Hippocampal formation (tissue), 2 donors: ENCODE data around the gene ATP12A.
A peak's percentile ranks its signal among the peaks of the same experiment; 100 is the strongest.

ENCODE experiments used
- DNase-seq, 2 donors: peaks; one replicate each; lab custom pipeline; 2025; lab: John Stamatoyannopoulos, UW

ATP12A gene

DNA sequence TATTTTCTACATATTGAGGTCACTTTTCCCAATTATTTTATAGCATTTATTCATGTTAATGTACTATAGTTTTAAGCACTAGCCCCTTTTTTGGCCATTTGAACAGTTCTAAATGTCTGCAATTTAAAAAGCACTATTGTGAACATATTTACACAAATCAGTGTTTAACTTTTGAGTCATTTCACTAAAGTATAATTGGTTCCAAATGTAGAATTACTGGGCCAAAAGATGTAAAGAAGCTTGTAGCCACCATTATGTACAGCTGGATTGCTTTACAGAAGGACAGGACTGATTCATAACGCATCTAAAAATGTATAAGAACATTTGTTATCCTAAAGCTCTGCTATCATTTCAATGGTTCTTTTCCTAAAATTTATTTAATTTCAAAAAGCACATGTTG, 16.6 kb upstream of the ATP12A start:
- no peak for DNase-seq

DNA sequence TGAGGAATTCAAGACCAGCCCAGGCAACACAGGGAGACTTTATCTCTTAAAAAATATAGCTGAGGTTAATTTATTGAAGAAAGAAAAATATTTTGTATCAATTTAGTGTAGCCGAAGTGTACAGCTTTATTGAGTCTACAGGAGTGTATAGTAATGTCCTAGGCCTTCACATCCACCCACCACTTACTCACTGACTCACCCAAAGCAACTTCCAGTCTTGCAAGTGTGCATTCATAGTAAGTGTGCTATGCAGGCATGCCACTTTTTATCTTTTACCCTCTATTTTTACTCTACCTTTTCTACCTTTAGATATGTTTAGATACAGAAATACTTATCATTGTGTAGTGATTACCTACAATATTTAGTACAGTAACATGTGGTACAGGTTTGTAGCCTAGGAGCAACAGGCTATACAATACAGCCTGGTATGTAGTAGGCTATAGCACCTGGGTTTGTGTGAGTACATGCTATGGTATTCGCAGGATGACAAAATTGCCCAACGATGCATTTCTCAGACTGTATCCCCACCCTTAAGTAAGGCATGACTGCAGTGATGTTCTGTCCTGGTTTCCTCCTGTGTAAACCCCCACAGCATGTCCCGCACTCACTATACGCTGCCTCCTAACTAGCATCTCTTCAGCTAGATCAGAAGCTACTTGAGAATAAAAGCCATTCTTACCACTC, 15.3 kb upstream of the ATP12A start:
- no peak for DNase-seq

DNA sequence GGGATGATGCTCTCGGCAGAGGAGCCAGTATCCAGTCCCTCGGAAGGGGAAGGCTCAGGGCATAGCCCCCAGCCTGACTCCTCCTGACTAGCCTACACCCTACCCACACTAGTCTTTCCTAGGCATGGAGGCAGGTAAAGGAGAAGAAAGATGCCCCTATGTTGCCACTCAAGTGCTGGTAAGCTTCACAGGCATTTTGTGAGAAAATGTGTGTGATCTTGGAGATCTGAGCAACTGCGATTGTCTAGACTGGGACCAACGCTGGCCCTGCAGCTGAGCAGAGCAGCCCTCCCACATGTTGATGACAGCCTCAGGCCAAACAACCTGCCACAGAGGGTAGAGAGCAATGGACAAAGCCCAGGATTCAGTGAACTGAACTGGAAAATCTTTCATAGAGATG, 11.7 kb upstream of the ATP12A start:
- DNase-seq = no peak

DNA sequence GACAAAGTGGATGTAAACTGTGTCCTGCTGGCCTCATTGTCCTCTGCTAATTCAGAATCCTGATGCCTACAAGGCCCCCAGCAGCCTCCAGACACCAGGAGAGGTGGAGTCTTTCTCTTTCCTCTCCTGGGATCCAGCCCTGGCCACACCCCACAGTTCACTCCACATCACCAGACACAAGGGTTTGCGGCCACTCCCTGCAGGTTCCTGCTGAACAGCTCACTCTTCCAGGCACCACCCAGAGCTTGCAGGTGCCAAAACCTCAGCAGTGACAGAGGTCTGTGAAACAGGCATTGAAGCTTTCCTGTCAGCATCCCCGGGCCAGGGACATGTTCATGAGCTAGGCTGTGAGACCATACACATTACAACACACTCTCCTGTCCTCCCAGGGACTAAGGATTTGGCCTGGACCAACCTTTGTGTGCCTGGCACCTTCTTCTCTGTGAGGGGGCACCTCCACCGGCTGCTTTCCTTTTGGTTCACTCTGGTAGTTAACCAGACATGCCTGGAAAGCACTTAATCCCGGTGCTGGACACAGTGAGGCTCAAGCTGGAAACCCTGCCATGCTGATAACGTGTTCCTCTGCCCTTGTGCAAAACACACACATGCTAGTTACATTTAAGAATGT, 11.1 kb upstream of the ATP12A start:
- no peak for DNase-seq

DNA sequence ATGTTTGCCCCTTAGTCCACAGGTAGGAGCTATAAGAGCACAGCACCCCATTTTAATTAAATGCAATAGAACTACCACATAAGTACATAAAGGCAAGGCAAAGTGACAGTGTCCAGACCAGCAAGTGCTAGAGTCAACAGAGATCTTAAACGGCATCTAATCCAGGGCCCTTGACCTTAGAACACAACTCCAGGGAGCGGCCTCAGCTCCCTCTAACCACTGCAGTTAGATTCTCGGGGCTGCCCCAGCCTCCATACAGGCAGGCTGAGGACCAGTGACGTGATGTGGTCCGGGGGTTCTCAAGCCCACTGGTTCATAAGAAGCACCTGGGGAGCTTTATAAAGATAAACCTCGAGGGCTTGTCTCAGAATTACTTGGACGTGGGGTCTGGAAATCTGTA, 10.0 kb upstream of the ATP12A start:
- no peak for DNase-seq

DNA sequence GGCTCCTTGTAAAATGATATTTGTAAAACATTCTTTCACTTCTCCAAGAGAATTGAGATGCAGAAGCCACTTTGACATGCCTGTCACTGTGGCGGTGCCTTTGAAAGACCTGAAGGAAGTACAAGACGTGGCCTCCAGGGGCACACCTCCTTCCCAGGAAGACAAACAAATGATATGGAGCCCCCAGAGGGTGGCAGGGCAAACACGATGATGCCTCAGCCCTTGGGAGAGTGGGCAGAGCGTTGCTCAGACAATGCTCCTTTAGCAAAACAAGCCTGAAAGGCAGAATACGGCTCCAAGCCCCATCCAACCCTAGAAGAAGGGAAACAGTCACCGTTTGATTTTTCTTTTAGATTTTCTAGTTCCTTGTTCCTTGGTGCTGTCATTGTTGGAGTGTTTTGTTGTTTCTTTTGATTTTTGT, 9.2 kb upstream of the ATP12A start:
- DNase-seq = no peak

DNA sequence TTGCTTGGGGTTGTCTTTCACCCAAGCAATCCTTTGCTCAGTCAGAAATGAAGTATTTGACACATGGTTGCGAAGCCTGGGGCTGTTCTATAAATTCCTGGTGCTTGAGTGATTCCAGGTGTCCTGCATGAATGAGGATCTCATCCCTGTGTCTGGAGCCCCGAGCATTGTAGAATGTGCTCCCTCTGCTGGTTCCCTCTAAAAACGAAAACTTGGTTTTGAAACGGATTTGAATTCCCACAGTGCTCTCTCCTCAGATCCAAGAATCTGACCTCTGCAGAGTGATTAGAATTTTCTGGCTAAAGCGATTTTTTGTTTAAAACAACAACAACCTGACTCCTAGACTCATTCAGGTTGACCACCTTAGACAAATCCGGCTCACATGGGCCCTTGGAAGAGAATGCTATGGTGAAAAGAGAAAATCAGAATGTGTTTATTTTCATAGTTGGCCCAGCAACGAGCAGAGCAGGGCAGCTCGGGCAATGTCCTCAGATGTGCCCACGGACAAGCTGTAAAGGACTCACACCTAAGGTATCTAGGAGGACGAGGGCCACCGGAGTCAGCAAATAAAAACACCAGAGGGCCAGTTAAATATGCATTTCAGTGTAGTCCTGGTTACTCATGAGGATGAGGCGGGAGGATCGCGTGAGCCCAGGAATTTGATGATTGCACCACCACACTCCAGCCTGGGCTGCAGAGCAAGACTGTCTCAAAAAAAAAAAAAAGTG, 8.7 kb upstream of the ATP12A start:
- DNase-seq = peak; percentile 8 to 32

DNA sequence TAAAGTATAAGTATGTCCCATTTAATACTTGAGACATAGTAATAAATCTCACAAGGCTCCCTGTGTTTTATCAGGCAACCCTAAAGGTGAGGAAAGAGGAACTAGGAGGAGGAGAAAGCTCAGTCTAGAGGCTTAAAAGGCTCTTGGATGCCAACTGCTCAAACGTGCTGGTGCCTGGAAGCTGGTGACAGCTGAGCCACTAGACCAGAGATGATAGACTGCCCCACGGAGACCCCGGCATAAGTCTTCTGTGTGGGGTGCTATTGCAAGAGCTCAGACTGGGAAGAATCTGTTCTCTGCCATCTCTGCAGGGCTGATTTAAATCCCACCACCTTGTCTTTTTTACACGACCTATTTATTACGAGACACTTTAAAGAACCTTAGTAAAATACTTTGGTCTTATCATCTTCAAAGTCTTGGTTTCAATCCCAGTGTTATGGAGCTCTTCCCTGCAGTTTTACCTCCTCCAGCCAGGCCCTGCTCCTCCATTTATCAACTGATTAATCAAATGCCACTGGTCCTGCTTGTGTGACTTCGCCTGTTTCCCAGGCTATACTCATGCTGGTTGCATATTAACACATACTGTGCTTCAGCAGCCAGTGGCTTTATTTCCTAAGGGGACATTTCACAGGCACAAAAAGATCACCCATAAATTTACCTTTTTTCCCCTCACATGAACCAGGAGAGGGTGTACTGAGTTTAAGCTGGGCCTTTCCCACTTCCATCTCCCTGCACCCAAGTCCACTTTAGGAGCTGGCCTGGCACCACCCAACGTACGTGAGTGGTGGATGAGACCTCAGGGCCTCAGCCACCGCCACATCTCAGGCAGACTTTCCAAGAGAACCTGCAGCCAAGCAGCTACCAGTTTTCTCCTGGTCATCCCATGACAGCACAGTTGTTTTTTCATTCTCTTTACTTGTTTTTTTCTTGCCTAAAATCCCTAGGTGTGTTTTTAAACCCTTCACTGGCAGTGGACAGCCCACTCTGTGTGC, 7.8 kb upstream of the ATP12A start:
- DNase-seq = no peak

DNA sequence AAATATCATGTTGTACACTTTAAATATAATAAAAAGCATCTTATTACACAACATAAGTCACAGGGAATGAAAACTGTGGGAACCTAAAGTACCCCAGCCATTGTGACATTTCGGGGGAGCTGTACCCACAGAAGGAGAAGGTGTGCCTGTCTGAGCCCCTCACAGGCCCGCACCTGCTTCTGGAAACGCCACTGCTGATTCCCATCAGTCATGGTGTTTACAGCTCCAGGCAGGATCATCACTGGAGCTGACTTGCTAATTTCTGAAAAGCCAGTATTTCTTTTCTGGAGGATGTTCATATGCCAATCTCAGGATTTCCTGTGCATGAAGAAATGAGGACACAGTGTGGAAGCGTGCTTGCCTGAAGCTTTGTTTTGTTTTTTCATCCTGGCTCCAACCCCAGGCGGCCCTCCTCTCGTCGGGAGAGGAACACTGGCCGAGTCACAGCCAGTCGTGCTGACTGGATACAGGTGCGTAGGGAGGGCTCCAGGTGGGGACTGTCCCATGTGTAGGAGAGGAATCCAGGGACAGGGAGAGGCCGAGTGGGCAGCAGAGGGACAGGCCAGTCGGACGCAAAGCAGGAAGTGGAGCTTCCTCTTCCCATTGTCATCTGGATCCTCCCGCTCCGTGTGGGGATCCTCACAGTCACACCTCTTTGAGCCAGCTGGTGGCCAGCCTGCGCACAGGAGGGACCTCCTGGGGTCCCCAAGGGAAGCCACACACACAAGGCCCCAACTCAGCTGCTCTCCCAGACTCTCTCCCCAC, 4.2 kb upstream of the ATP12A start:
- no peak for DNase-seq

DNA sequence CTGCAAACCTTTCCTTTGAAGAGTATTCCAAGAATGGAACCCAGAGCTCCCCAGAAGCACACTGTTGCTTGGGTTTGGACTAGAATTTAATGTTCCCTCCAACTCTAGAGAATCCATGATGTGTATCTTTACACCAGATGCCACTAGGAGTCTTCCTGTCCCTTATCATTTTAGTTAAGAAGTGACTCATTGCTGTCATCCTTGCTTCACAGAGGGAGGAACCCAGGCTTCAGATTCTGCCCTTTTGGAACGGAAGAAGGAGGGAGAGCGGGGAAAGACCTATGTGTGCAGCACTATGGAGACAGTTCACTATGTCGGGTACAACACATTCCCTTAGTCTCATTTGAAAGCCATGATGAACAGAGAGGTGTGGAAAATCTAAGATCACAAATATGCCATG, 2.1 kb upstream of the ATP12A start:
- DNase-seq = no peak

DNA sequence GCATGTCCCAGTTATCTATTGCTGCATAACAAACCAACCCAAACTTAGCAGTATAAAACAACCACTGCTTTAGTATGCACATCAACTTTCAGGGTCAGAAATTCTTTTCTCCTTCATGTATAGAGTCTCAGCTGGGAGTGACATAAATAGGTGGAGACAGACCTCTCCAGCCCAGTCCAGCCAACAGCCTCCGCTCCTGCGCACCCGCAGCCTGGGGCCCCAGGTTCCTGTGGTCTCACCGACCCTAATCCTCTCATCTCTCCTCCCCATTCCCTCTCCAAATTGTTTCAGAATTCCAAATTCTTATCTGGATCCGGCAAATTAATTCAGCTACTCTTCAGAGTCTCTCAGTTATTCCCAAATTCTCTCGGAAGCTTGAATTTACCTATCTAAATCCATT, 522 bp upstream of the ATP12A start:
- no peak for DNase-seq

DNA sequence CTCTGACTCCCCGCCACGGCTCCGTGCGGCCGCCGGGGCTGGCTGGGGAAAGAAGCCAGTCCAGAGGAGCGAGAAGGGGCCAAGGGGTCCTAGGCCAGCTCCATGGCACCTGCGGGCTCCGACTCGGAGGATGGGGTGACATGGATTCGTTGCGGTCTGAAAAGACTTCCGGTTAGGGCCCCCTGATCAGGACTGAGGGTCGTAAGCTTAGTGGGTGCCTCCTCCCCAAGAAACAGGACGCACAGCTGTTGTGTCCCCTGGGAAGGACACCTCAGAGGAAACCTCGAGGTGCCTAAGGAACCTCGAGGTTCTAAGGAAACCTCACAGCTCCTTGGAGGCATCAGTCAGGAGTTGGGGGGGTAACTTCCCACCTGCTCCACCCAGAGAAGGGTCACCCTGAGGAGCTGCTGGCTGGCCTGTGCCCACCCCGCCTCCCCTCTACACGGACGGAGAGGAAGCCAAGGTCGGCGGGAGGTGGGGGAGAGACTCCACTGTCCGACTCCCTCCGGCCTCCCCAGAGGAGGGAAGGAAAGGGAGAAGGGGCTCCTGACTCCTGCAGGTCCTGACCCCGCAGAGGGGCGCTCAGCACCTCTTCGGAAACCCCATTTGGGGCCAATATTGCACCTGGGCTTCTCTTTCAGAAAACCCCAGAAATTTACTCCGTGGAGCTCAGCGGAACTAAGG, 855 bp downstream of the ATP12A start:
- DNase-seq = no peak

DNA sequence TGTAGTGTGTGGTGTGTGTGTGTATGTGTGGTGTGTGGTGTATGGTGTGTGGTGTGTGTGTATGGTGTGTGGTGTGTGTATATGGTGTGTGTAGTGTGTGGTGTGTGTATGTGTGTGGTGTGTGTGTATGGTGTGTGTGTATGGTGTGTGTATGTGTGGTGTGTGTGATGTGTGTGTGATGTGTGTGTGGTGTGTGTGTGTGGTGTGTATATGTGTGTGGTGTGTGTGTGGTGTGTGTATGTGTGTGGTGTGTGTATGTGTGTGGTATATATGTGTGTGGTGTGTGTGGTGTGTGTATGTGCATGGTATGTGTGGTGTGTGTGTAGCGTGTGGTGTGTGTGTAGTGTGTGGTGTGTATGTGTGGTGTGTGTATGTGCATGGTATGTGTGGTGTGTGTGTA, 1.7 kb downstream of the ATP12A start:
- no peak for DNase-seq

DNA sequence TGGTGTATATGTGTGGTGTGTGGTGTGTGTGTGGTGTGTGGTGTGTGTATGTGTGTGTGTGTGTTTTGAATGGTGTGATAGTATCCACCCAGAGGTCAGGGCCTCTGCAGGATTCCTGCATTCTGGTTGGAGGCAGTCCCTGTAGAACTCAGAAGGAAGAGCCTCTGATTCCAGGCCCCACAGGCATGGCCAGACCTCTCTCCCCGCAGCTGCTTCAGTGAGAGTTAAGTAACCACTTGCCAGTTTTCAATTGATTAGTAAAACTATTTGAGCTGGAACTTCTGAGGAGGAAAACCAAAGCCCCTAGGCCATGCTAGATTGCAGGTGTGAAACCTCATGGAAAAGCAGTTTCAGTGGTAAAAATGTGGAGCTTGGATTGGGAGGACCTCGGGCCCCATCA, 2.1 kb downstream of the ATP12A start:
- DNase-seq = no peak

DNA sequence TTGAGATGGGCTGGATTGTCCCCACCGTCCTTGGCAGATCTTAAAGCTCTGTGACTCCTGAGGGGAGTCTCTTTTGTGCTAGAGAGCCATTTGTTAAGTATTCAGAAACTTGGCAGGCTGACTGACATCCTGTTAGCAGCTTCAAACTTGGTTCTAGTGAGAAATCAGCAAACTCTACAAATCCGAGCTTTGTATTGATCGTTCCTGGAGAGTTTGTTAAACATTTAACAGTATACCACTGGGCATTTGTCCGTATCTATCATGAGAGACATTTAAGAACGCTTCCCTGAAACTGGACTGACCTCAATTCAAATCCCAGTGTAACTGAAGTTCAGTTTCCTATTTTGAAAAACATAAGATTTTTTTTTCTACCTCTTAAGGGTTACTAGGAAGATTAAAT, 3.1 kb downstream of the ATP12A start:
- DNase-seq = no peak

DNA sequence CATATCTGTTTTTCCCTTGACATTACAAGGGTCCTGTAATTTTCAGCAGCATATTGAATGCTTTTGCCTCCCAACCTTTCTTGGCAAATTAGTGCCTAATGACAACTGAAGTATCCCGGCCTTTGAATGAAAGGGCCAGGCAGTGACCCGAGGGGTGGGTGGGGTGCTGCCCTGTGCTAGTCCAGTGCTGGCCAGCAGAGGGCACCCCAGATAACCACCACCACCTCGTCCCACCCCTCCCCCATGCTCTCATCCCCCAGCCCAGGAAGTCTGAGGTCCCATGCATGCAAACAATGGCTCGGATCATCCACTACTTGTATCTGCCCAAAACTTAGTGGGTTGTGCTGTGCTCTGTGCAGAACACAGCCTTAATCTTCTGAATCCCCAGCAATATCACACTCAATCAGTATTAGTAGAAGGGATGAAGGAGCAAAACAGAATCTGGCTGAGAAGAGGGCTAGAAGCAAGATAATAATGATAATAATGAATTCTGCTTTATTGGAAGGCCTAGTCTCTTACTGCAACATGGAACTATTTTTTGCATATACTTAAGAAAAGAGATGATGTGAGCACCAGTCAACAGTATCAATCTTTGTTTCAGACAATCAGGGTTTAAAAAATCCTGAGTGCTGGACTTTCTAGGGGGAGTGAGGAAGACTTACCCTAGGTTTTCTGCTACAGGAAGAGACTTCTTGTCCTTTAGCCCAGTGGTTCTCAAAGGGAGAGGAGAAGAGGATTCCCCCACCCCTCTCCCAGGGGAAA, 3.8 kb downstream of the ATP12A start:
- DNase-seq = peak; percentile 10 to 54

DNA sequence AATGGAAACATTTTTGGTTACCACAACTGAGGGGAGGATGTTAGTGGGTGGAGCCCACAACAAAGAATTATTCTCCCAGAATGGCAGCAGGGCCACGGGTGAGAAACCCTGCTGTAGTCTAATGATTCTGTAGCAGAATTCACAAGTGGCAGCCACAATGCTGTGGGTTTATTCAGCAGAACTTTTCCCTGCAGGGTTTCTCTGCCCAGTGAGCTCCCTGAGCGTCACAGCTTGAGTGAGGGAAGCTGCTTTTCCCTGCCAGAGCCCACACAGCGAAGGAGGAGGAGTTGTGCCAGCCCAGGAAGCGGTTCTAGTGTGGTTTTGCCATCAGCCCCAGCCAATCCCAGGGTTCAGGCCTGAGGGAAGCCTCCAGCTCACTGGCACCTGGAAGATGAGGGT, 4.4 kb downstream of the ATP12A start:
- DNase-seq = peak; percentile 9 to 11

DNA sequence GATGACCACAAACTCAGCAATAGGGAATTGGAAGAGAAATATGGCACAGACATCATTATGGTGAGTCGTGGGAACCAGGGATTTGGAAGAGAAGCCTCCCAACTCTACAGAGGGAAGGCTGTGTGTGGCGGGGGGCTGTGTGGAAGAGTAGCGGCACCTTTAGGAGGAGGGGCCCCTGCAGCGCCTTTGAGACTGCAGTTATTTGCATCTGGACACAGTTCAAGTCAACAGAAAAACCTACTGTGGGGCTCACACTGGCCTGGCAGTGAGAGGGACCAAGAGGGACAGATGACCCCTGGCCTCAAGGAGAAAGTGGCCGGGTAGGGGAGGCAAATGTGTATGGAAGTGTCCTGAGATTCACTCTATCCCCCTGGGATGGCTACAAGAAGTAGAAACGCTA, 5.1 kb downstream of the ATP12A start:
- DNase-seq = no peak

DNA sequence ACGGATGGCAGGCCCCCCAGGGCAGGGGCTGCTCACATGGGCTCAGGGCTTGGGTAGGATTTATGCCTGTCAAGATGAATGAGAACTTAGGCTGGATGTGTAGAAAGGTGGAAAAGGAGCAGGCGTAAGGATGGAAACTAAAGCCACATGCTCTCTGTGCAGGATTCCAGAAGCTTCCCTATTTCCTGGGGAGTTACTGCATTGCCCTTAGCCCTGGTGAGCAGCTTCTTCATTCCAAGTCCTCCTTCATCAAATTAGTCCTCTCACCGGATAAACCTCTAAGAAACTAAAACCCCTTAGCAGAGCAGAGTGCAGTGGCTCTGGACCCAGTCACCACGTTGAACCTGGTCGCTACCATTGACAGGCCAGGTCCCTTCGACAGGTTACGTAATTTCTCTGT, 7.4 kb downstream of the ATP12A start:
- no peak for DNase-seq

DNA sequence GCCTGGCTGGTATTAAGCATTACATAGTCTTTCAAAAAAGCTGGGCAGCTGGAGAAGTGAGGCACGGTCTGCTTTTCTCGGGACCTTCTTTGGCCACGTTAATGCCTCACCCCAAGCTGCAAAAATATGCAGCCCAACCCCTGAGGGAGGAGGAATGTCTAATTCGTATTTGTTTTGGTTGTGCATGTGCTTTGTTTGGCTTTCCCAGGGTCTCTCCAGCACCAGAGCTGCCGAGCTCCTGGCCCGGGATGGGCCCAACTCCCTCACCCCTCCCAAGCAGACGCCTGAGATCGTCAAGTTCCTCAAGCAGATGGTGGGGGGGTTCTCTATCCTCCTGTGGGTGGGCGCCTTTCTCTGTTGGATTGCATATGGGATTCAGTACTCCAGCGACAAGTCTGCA, 7.9 kb downstream of the ATP12A start:
- DNase-seq = no peak
